IPS DF 19.7 (cell line): ENCODE measurements around the gene NPR3.
"Not testable (repeated sequence)": the region's sequence is repeated elsewhere in the genome, so short reads cannot be mapped to it uniquely, and the experiment has no call there.

Experiments
- DNase-seq: peaks from one replicate; pipeline ENCODE4 v3.0.0-alpha.2; 2013; ENCODE audit warnings: low read depth, low spot score

NPR3 gene

GRCh38 chr5:32760091-32760509 lies 49.0 kb downstream of the NPR3 start:
- DNase-seq, result no peak

GRCh38 chr5:32765266-32765665 lies 54.1 kb downstream of the NPR3 start:
- no peak for DNase-seq

GRCh38 chr5:32767948-32768467 lies 56.9 kb downstream of the NPR3 start:
- DNase-seq, result no peak

GRCh38 chr5:32769711-32770110 lies 58.6 kb downstream of the NPR3 start:
- DNase-seq, result no peak

GRCh38 chr5:32770444-32770843 lies 59.3 kb downstream of the NPR3 start:
- no peak for DNase-seq

- DNase-seq, result no peak
Measured at GRCh38 chr5:32771037-32771436, 59.9 kb downstream of the NPR3 start.

- no peak for DNase-seq
Measured at GRCh38 chr5:32773944-32774343, 62.8 kb downstream of the NPR3 start.

GRCh38 chr5:32776200-32776599 lies 65.1 kb downstream of the NPR3 start:
- no peak for DNase-seq

GRCh38 chr5:32777222-32777621 lies 66.1 kb downstream of the NPR3 start:
- no peak for DNase-seq

GRCh38 chr5:32777733-32778132 lies 66.6 kb downstream of the NPR3 start:
- DNase-seq, result no peak

- DNase-seq, result no peak
Measured at GRCh38 chr5:32778403-32778802, 67.3 kb downstream of the NPR3 start.

GRCh38 chr5:32779754-32780415 lies 68.8 kb downstream of the NPR3 start:
- no peak for DNase-seq

- no peak for DNase-seq
Measured at GRCh38 chr5:32780508-32780919, 69.4 kb downstream of the NPR3 start.

GRCh38 chr5:32783661-32784060 lies 72.5 kb downstream of the NPR3 start:
- DNase-seq, result no peak

GRCh38 chr5:32785611-32786254 lies 74.6 kb downstream of the NPR3 start:
- no peak for DNase-seq

GRCh38 chr5:32786311-32786710 lies 75.2 kb downstream of the NPR3 start:
- DNase-seq, result no peak

- DNase-seq, result no peak
Measured at GRCh38 chr5:32790411-32790951, 79.4 kb downstream of the NPR3 start.

GRCh38 chr5:32791536-32792243 lies 80.6 kb downstream of the NPR3 start:
- no peak for DNase-seq

- no peak for DNase-seq
Measured at GRCh38 chr5:32794086-32794485, 83.0 kb downstream of the NPR3 start.

GRCh38 chr5:32802764-32803163 lies 91.6 kb downstream of the NPR3 start:
- DNase-seq, result no peak

- no peak for DNase-seq
Measured at GRCh38 chr5:32803656-32804055, 92.5 kb downstream of the NPR3 start.

GRCh38 chr5:32805462-32805861 lies 94.3 kb downstream of the NPR3 start:
- DNase-seq, result not testable (repeated sequence)
